Measurements from ENCODE around the gene CRIM1. TPM values are rescaled to one million over a fixed set of nuclear protein-coding genes. Genes with fewer than 3 reads are reported as not detected.
A peak's percentile ranks its signal among the peaks of the same experiment; 100 is the strongest.

Gene CRIM1
- total RNA-seq, 1 experiment from 2014 or later: 44.2 TPM

DNA sequence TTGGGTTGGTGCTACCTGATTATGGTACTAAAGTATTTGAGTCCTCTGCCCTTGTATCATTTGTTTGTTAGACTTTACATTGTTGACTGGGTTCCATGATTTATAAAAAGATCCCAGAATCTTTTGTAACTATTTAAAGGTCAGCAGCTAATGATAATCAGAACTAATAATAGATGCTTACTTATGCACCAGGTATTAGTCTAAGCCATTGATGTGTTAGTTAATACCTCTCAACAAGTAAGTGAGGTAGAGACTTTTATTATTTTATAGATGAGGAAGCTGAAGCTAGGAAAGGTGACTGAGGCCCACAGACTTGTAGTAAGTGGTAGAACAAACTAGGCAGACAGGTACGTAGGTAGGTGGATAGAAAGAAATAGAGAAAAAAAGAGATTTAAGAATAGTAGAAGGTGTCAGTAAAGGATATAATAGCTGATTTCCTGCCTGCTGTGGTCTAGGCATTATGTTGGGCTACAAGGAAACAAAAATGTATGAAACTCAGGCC, 68.1 kb downstream of the CRIM1 start:
- no peak for DNase-seq (ENCODE audit: low read depth)

DNA sequence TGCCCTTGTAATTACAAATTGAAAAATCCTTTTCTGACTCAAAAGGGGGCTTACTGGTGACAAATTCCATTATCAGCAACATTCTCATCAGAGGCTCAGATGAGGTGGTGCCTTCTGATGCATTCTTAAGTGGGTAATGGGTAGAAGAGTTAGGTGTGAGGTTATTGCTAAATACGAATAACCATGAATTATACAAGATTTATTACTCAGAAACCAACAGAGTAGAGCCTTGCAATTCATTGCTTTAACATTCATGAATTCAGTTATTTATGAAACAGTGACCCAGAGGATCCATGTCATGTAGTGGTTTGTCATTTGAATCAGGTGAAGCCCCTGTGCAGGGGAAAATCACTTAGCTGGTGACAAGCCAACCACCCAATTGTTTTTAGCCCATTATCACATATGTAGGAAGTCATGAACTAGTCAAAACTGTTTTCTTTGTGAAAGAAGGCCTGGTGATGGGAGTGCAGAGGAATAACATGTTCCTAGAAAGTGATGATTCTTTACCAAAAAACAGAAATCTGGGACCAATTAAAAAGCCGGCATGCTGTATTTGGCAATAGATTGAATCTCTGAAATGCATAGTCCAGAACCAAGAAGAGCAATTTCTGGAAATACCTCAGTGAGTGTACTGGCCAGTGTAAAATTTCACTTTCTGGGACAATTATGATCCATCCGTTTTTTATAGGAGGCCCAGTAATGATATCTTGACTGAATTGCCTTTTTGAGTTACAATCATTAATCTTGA, 70.2 kb downstream of the CRIM1 start:
- no peak for DNase-seq (ENCODE audit: low read depth)

DNA sequence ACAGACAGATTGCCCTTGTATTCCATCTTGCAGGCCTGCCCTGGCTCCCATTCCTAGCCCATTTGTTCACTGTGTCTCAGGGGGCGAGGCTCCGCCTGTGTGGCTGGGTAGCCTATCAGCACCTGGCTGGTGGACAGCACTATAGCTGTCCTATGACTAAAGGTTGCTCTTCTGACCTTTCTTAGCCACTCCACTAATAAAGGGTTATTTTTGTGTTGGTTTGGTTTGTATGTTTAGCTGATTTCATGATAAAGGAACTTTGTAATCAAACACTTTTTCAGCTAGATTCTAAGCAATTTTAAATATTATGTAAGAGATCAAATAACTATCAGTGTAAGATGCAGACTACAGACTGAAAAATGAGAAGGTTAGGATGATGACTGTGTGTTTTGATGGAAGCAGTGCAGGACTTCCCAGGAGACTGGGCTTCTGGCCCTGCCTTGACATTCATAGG, 72.2 kb downstream of the CRIM1 start:
- DNase-seq (ENCODE audit: low read depth): no peak

DNA sequence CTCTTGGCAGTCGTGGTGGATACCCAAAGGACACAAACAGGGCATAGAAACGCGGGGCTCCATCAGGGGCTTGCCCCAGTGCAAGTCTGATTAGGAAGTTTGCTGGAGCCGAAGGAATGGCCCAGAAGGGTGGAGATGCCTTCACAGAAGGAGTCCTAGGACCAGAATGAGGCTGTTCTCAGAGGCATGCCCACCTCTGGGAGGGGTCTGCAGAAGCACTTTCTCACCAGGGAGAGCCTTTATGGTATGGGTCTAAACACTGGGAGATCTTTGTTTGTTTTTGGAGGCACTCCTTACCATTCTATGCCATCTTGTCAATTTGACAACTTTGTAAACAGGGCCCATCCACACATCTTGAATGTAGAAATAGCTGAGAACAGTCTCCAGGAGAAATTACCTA, 75.0 kb downstream of the CRIM1 start:
- no peak for DNase-seq (ENCODE audit: low read depth)

DNA sequence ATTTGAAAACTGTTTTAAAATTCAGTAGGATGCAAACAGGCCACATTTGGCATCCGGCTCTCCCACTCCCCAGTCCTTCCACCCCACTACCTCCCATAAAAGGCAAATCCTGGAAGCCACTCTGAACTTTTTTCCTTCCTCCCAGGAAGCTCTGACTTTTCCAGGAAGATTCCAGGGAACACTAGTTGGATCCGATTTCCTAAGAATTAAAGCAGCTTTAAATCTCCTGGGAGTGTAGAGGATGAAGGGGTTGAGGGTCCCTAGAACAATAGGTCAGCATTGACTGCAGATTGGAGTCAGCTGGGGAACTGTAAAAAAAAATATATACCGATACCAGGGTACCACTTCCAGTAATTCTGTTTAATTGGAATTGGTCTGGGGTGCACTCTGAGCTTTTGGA, 76.9 kb downstream of the CRIM1 start:
- no peak for DNase-seq (ENCODE audit: low read depth)

DNA sequence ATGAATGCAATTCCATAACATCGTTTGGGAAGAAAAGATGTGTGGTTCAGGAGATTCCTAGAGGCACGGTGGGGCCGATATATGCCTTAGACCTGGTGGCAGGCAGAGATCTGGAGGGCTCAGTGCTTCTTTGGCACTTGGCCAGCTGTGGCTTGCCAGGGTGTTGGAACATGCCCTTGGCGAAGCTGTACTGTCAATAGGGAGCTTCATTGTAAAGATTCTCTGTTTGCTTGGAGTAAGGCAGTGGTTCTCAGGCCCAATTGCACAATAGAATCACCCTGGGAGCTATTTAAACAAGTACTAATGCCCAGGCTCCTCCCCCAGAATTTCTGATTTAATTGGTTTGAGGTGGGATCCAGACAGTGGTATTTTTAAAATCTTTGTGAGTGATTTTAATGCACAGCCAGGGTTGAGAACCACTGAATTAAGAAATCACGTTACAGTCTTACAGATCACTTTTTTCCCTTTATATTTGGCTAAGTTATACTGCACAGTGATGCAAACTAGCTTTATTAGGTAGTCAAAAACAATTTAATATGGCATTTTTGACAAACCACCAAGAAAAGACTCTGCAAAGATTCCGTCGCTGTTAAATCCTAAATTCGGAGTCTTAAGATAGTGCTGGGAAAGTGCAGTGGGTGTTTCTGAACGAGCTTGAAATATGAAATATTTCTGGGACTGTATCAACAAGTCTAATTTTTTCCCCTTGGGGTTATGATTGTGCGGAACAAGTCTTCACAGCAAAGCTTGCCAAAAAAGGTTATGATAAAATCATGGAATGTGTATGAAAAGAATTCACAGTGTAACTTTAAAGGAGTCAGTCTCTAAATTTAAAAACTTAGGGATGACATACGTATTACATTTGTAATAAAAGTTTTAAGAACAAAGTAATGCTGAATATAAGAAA, 78.0 kb downstream of the CRIM1 start:
- DNase-seq (ENCODE audit: low read depth): peak; percentile 39

DNA sequence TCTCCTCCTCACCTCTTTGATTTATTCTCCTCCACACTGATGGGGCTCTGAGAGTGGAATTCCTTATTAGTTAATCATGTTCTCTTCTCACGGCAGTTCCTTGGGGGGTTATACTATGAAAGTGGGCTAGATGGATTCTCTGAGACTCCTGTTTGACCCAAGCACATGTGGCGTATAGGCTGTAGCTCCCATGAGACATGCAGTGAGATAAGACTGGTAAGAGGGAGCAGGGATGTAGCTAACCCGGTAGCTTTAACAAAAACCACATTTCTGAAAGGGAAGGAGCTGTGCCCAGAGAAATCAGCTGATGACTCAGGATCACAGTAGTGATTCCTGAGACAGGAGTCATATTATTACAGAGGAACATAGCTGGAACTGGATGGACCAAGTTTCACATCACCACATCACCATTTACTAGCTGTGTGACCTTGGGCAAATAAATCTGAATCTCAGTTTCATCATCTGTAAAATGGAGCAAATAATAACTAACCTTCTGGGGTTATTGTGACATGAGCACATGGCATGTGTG, 82.9 kb downstream of the CRIM1 start:
- DNase-seq (ENCODE audit: low read depth): peak; percentile 99

DNA sequence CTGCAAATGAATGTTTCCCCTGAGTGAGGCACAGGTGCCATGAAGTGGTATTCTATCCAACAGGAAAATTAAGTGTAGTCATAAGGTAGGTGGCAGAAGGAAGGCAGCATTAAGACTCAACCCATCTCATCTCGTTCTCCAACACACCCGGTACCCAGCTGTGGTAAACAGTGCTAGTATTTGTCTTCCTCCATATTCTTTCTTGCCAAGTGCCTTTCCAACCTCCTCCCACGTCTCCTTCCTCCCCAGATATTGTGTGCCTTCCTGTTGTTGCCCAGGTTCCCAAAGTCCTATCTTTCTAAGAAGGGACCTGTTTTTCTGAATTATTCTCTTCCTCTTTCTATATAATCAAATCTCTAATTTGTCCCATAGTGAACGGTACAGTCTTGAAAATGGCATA, 83.5 kb downstream of the CRIM1 start:
- DNase-seq (ENCODE audit: low read depth): no peak

DNA sequence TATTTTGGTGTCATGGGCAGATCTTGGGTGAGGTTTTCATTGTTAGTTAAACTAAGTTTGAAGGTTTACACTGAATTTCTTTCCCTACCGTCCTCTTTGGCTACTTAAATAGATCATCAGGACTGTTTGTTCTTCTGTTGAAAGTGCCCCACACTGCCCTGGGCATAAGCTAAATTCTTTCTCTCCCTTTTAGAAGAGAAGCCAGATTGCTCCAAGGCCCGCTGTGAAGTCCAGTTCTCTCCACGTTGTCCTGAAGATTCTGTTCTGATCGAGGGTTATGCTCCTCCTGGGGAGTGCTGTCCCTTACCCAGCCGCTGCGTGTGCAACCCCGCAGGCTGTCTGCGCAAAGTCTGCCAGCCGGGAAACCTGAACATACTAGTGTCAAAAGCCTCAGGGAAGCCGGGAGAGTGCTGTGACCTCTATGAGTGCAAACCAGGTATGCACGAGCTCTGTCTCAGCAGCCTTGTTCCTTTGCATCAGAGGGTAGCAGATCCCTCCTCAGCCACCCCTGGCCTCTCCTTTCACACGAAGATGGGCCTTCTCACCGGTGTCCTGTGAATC, 85.6 kb downstream of the CRIM1 start:
- no peak for DNase-seq (ENCODE audit: low read depth)

DNA sequence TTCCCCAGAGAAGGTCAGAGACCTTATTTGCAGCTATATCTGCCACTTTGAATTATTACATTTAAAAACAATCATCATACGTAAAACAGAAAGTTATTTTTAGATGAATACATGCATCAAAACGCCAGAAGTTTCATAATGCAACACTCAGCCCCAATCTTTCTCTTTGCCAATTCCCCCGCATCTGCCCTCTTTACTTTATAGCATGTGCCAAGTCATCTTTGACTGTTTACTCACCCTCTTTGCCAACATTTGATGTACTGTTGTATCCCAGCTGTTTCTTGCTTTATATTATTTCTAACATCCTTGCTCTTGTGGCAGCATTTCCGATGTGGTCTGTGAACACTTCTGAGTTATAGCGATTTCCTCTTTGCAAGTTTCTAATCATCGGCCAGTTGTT, 86.2 kb downstream of the CRIM1 start:
- DNase-seq (ENCODE audit: low read depth): peak; percentile 74

DNA sequence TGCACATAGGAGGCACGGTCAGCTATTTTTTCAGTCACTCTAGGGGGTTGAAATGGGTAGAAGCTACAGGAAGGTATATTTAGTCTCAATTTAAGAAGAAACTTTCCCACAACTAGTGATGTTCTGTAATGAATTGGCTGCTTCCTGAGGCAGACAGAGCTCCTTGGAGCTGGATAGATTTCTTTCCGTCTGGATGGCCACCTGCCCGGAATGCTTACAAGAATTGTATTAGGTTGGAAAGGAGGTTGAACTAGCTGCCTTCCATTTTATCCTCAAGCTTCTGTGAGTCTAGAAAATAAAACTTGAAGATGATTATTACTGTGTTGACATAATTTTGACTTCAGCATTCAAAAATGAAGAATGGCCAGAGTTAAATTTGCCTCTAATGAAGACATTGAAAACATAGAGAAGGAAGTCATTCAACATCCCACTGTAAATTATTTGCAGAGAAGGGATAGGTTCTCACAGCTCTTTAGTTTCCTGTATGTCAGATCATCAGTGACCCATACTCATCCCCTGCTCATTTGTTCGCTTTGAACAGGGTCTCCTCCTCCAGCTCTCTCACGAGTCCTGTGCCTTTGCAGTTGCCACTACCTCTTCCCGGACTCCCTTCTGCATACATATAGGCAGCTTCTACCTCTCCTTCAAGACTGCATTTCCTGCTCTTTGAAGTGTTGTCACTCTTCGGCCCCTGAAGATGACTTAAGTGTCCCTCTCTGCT, 88.8 kb downstream of the CRIM1 start:
- DNase-seq (ENCODE audit: low read depth): no peak

DNA sequence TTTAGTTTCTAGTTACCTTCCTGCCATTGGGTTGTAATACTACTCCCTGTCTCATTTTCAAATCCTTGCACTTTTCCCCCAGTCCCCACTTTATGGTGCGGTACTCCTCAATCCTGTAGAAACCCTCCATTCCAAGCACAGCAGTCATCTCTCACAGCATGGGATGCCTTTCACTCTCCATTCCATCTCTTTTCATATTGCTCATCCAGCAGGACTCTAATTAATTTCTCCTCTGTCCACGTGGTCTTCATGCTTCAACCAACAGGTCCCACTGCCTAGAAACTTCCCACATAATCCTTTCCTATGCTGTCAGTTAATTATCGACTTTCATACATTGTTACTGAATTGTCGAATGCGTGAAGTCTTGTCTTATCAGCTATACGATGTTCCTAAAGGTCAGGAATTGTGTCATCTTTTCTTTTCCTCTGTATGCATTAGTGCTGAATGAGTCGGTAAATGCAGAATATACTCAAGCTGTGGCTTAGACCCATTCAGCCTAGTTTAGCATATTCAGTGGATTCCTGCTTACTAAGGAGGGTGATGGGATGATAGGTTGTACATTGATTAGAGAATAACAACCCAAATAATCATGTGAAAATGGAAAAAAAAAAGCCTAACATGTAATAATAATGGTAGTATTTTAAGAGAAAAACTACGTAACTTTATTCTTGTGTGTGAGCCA, 89.7 kb downstream of the CRIM1 start:
- no peak for DNase-seq (ENCODE audit: low read depth)

DNA sequence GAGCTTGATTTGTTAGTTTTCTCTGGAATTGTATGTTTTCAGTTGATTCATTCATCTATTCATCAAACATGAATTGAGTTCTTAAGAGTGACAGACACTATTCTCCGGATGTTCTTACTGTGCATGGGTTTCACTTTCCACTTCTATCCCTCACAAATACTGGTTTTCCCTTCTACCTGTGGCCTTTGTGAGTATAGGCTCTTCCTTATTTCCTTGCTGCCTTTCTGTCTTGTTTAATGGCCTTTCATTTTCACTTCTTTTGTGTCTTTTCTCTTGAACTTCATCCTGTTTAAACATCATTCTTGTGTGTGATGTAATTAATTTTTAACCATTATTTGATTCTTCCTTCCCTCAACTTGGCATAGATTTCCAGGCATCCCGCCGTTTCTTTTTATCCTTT, 90.7 kb downstream of the CRIM1 start:
- DNase-seq (ENCODE audit: low read depth): no peak

DNA sequence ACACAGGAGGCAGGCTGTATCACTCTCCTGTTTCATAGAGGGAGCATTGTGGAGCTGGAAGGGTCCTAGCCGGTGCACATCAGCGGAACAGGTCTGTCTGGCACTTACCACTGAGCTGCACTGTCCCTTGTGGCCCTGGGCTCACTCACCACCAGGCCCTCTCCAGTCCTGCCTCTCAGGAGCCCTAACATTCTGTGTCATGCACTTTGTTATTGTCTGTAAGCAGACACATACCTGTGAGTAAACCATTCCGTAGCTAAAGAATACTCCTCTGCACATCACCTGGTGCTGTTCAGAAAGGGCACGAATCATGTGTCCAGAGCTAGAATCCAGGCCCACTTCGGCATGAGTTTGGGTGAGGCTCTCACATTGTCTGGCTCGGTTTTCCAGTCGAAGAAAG, 93.6 kb downstream of the CRIM1 start:
- no peak for DNase-seq (ENCODE audit: low read depth)

DNA sequence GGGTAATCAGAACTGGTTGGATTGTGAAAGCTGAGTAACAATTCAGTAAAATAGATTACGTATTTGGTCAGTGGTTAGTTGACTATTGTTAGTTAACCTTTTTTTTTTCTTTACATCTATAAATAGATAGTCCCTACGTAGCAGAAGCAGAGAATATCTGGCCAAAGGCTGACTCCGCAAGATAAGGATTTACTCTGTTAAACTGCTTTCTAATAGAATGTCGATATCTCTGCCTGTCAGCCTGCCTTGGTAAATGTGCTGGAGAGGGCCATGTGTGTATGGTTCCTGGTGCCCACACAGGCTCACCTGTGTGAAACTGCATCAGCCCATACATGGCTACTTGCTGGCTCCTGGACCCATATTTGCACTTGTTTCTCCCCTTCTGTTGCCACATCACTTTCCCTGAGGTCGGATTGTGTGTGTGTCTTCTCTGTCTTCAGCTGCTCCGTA, 94.4 kb downstream of the CRIM1 start:
- DNase-seq (ENCODE audit: low read depth): no peak

DNA sequence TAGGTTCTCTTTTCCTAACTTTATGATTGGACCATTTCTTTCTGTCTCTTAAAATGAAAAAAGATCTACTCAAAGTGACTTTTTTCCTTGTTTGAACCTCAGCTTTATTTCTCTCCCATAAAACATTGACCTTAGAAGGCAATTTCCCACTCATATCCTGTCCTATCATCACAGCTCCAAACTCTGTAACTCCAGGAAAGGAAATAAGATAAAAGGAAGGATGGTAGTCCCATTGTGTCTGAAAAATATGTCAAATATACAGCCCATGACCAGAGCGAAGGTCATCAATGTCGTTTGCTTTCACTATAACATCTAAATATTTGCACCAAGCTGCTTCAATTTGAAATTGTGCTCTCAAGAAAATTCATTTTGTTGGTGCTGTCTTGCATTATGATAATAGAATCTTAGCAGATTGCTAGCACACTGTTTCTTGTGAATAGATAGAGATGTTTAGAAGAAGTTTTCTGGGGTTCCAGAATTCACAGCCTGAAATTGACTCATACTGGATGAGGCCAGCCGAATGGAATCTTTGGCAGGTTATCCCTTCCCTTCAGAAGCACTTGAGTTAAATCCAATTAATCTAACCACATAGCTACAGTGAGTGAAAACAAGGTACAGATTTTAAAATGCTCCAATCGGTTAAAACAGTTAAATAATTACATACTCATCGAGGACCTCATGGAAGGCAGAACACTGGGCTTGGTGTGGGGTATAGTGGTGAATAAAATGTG, 95.1 kb downstream of the CRIM1 start:
- DNase-seq (ENCODE audit: low read depth): peak; percentile 84

DNA sequence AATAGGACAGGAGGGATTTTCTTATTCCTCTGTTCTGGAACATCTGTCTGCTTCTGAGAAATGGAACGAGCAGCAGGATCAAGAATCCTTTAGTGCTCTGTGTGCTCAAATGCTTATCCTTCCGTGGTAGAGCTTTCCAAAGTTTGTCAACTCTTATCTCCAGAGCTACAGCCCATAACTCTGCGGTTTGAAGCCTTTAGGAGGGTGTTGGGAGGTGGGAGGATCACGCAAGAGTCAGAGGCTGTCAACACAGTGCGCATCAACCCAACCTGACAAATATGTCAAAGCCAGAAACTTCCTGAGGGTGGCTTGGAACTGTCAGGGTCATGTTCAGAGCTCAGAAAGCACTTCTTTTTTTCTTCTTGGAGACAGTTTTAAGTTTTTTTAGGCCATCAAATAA, 95.9 kb downstream of the CRIM1 start:
- peak; percentile 84 for DNase-seq (ENCODE audit: low read depth)

DNA sequence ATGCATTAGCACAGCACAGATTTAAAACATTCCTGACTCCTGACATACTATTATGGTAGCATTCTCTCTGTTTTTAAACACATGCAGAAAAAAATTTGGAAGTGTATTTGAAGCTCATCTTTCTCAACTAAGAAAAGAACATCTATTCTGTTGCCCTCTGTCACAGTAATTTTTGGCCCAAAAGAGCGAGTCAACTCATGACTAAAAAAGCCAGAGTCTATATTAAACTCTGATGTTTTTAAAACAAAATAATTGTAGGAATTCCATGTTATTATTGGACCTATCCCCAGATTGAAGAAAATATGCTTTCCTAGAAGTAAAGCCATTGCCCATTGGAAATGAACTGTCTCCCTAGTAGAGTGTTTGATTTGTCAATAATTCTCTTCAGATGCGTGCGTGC, 96.7 kb downstream of the CRIM1 start:
- DNase-seq (ENCODE audit: low read depth): no peak

DNA sequence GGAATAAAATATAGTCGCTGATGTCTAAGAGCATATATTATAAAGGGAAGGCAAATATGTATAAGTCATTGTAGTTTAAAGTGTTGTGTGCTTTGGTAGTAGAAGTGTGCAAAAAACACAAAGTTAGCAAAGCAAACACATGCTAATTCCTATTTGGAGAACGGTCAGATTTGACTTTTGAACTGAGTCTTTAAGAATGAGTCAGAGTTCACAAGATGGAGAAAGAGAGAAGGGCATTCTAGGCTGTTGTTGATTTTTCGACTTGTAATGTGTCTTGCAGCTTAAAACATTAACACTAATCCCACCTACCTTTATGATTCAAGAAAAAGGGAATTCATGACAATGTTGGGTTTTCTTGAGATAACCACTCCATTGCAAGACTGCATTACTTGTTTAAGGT, 98.1 kb downstream of the CRIM1 start:
- DNase-seq (ENCODE audit: low read depth): no peak

DNA sequence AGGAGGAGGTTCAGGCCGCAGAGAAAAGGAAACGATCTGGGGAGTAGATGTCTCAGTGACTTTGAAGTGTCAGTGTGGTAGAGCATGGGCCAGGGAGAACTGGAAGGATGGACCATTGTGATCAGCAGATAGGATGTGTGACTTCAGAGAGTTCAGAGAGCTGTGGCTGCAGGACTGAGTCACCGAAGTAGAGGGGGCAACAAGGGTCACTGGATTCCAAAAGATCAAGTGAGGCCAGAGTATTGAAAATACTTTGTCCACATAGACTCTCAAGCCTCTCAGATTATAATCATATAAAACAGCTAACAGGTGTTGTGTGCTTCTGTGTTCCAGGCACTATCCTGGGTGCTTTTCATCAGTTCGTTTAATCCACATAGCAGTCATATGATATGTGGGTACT, 99.4 kb downstream of the CRIM1 start:
- DNase-seq (ENCODE audit: low read depth): peak; percentile 66

Measured in RPMI7951 (cell line).